ENCODE results near the gene ZNF264.

- TF ChIP-seq POLR2A (IDR thresholded peaks at IDR 0.05; ENCODE audit: low read depth, low read length) (no peak; the same call in 1 of the 2 replicates), TAF1 (IDR thresholded peaks at IDR 0.05; ENCODE audit: borderline replicate concordance, low read depth, low read length) (no peak)
Measured at GRCh38 chr19:57269515-57270250, 78.4 kb downstream of the ZNF264 start.
